Lower lobe of right lung (tissue), 2 donors: ENCODE measurements around the gene CHMP2A. TPM values are rescaled to one million over a fixed set of nuclear protein-coding genes. Genes with fewer than 3 reads are reported as not detected.

Source experiments
- ATAC-seq, 2 donors: fragments of 200-7000 bp; cut with Tn5 transposase; one replicate each; pipeline ENCODE4 v1.9.1; 2020 to 2022; ENCODE audit warnings: mild to moderate bottlenecking in 2 of 2, moderate library complexity in 2 of 2
- DNase-seq: peaks from one replicate; pipeline ENCODE4 v3.0.0-alpha.2; 2020
- H3K27ac ChIP-seq: fragments of 200-600 bp; one replicate; pipeline ENCODE4 v1.8.0; 2022
- H3K27me3 ChIP-seq: fragments of 200-600 bp; one replicate; pipeline ENCODE4 v1.8.0; 2022; ENCODE audit warnings: low read depth
- H3K36me3 ChIP-seq: fragments of 200-600 bp; one replicate; pipeline ENCODE4 v1.8.0; 2022; ENCODE audit warnings: mild to moderate bottlenecking
- H3K4me1 ChIP-seq: fragments of 200-600 bp; one replicate; pipeline ENCODE4 v1.8.0; 2022
- H3K4me3 ChIP-seq: fragments of 200-600 bp; one replicate; pipeline ENCODE4 v1.8.0; 2022; ENCODE audit warnings: mild to moderate bottlenecking
- H3K9me3 ChIP-seq: fragments of 200-600 bp; one replicate; pipeline ENCODE4 v1.8.0; 2022
- intact Hi-C: fragments of 100-400 bp; cut with DNase I; formaldehyde crosslinking; loops from one replicate; pipeline ENCODE4 v1.11.0; 2022
- total RNA-seq: library from RNA; stranded (reverse); fragmentation: NEBNext Ultra II Directional; extraction: Animal tissue kit (Norgen Biotek cat#: 25700); gene quantifications from one replicate; pipeline ENCODE4 v1.2.1, GENCODE V29; 2021
- TF ChIP-seq, protein P1 (sequence below): fragments of 200-600 bp; IDR thresholded peaks from one replicate; pipeline ENCODE4 v1.8.0; 2022; ENCODE audit warnings: antibody characterized with exemption, mild to moderate bottlenecking
- donor health status: DM: no; HTN: yes; CAD: no; lungs with severe emphysema.

CHMP2A gene
- total RNA-seq, 1 donor from 2014 or later = 104 TPM

DNA sequence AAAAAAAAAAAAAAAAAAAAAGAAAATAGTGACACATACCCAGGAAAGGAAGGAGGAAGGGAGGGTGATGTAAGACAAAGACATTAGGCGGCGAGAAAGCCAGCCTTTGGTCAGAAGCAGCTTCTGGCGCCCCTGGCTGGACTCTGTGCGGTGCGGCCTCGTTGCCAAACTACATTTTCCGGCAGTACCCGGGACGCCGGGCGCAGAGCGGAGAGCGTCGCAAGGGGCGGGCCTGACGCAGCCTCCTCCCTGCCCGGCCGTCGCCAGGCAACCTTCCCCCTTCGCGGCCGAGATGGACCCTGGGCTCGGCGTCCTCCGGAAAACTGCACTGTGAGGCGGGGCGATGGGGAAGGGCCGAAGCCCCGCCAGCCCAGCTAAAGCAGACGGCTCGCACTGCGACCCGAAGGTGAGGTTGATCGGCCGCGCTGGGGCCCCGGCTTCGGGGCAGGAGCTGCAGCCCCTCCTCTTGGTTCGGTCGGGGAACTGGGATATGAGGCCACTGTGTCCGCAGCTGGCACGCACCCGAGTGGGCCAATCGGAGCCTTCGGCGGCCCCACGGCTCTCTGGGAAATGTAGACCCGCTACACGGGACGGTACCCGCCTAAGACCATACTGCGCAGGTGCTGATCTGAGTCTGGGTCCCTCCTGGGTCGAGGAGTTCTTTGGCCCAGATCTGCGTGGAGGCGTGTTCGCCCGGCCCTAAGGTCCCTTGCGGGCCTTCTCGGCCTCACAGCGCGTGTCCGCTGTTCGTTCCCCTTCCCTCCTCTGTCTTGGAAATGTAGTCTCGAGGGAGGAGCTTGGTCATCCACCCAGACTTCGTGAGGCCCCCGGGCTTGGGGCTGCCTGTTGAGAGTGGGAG is 20.5 kb upstream of the CHMP2A start:
- Histone ChIP-seq H3K4me1 (peaks cover 26% of the 10 kb centered on the region), H3K27ac (peak overlapping the region; percentile 97), H3K36me3 (peaks cover 7% of the 10 kb centered on the region), H3K4me3 (peak overlapping the region; percentile 98), H3K9me3 (no peaks in the 10 kb centered on the region), H3K27me3 (no peaks in the 10 kb centered on the region)
- TF ChIP-seq, protein P1, sequence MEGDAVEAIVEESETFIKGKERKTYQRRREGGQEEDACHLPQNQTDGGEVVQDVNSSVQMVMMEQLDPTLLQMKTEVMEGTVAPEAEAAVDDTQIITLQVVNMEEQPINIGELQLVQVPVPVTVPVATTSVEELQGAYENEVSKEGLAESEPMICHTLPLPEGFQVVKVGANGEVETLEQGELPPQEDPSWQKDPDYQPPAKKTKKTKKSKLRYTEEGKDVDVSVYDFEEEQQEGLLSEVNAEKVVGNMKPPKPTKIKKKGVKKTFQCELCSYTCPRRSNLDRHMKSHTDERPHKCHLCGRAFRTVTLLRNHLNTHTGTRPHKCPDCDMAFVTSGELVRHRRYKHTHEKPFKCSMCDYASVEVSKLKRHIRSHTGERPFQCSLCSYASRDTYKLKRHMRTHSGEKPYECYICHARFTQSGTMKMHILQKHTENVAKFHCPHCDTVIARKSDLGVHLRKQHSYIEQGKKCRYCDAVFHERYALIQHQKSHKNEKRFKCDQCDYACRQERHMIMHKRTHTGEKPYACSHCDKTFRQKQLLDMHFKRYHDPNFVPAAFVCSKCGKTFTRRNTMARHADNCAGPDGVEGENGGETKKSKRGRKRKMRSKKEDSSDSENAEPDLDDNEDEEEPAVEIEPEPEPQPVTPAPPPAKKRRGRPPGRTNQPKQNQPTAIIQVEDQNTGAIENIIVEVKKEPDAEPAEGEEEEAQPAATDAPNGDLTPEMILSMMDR = no peak
- intact Hi-C loops = no loop called here
- peak; percentile 80 to 81 for ATAC-seq
- peak; percentile 93 for DNase-seq

DNA sequence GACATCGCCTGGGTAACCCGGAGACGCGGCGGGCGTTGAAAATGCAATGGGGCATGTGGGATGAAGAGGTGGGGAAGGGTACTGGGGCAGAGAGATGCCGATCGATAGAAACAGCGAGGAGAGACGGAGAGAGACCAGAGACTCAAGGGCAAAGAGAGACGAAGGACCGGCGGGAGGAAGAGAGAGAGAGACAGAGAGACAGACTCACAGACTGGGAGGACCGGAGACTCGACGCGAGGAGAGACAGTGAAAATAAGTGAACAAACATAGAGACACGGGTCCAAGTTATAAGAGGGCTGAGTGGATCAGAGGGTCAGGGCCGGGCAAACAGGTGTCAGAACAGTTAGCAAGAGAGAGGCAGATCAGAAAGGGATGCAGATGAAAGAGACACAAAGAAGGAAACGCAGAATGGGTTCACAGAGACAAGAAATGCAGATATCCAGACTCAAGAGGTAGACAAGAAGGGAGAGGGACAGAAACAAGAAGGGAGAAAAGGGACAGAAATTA is 18.8 kb upstream of the CHMP2A start:
- TF ChIP-seq, protein P1 = no peak
- H3K27ac ChIP-seq = peak overlapping the region; percentile 97
- ATAC-seq = no peak
- no peaks in the 10 kb centered on the region for H3K9me3 ChIP-seq
- no peak for DNase-seq
- H3K4me3 ChIP-seq = peak overlapping the region; percentile 72
- peaks cover 26% of the 10 kb centered on the region for H3K4me1 ChIP-seq
- intact Hi-C loops = no loop called here
- peaks cover 24% of the 10 kb centered on the region for H3K36me3 ChIP-seq
- H3K27me3 ChIP-seq = no peaks in the 10 kb centered on the region

DNA sequence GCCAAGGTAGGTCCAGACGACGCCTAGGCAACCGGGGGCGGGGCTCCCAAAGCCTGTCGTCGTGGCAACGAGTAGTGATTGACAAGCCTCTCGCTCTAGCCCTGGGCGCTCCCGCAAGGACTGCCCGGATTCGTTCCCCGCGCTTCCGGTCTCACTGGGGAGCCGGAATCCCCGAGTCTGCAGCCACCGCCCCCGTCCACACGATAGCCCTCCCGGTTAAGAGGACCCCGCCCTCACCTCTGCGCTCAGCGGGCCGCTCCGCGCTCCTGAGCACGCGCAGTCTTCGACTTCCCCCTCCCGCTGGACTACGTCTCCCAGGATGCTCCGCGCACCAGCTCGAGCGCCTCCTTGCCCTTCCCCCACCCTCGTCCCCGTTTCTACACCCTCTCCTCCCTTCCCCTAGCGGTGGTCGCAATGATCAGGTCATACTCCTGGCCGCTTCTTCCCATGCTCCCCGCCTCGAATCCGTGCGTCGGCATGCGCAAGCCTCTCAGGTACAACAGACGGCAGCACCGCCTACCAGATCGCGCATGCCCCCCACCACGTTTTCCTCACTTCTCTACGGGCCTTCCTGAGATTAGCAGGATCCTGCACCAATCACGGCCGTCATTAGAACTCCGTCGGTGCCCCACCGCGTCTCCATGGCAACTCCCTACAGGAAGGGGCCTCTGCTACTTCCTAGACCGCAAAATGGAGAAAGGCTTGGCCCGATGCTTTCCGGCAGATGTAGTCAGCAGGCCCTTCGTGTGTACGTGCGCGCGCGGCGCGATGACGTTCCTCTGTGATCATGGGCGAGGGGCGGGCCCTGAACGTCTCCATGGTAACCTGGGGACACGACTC is 18.1 kb upstream of the CHMP2A start, which contains the start of gene MZF1:
Gene MZF1, minus strand, starts transcription at position 518 of the 840 bp plus-strand sequence. CDS start 1,946 bp downstream, outside the sequence.
- DNase-seq (peak; percentile 100), ATAC-seq (peak; percentile 84 to 91)
- TF ChIP-seq, protein P1 = no peak
- Histone ChIP-seq H3K4me3 (peak within 1 kb of the TSS; percentile 72), H3K27me3 (no peaks in the 10 kb centered on the region), H3K36me3 (peaks cover 27% of the 10 kb centered on the region), H3K27ac (peak within 1 kb of the TSS; percentile 97), H3K4me1 (peaks cover 26% of the 10 kb centered on the region), H3K9me3 (no peaks in the 10 kb centered on the region)
- intact Hi-C loops = no loop called here

DNA sequence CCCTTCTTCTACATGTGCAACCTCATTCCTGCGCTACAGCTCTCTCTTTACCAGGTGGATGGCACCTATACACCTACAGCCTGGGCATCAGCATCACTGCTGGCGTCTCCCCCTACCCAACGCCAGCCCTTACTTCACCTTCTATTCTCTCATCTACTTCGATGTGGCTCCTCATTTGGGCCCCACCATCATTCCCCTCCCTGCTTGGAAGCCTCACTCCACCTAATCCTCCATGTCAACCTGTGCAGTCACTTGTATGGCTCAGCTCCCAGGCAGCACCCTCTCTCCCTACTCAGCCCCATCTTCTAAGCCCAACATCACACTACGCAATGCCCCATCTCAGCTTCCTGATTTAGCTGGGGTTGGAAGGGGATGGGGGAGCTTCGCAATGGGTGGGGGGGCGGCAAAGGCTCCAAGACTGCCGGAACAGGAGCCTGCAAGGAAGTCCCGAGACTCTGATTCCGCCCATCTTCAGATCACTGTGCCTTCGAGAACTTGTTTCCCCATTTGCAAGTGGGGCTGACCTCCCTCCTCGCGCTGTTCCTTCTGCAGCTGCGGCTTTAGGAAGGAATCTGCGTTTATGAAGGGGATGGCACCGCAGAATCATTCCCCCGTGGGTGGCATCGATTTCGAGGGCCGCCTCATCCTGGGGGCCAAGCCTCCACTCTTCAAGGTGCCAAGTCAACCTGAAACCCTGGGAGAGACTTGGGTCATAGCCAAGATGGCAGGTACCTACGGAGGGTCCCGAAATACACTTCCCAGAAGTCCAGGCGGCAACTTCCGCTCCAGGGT is 17.3 kb upstream of the CHMP2A start:
- H3K9me3 ChIP-seq = no peaks in the 10 kb centered on the region
- H3K4me3 ChIP-seq = peak overlapping the region; percentile 72
- peaks cover 30% of the 10 kb centered on the region for H3K36me3 ChIP-seq
- H3K4me1 ChIP-seq = peaks cover 26% of the 10 kb centered on the region
- H3K27ac ChIP-seq = peak overlapping the region; percentile 97
- no peak for DNase-seq
- no peak for ATAC-seq
- intact Hi-C loops = no loop called here
- TF ChIP-seq, protein P1 = no peak
- H3K27me3 ChIP-seq = no peaks in the 10 kb centered on the region

DNA sequence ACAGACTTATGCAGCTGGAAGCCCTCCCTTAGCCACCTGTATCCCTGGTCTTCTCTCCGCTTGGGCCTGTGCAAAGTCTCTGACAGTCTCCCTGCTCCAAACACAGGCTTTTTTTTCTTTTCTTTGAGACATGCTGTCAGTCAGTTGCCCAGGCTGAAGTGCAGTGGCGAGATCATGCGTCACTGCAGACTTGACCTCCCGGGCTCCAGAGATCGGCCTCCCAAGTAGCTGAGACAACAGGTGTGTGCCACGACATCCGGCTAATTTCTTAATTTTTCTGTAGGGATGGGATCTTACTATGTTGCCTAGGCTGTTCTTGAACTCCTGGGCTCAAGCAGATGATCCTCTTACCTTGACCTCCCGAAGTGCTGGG is 16.7 kb upstream of the CHMP2A start:
- no peak for DNase-seq
- ATAC-seq = no peak
- intact Hi-C loops = no loop called here
- Histone ChIP-seq H3K36me3 (peaks cover 37% of the 10 kb centered on the region), H3K27me3 (no peaks in the 10 kb centered on the region), H3K4me3 (no peak overlapping the region), H3K27ac (no peak overlapping the region), H3K4me1 (peaks cover 22% of the 10 kb centered on the region), H3K9me3 (no peaks in the 10 kb centered on the region)
- TF ChIP-seq, protein P1 = no peak
